DND-41 (cell line): Measurements from ENCODE around the gene PLEK.

Experiments
- CTCF ChIP-seq: IDR thresholded peaks from 2 replicates; pipeline ENCODE4 v1.5.1; 2012; ENCODE audit warnings: borderline replicate concordance, low read length, moderate library complexity, mild to moderate bottlenecking; ENCODE audit not compliant: poor library complexity, severe bottlenecking; ENCODE audit errors: extremely low read depth
- EZH2 ChIP-seq: IDR thresholded peaks from 3 replicates; pipeline ENCODE4 v1.6.1; 2012; ENCODE audit warnings: borderline replicate concordance, low read depth, mild to moderate bottlenecking, moderate library complexity, low read length, inconsistent platforms; ENCODE audit not compliant: severe bottlenecking

GRCh38 chr2:68404164-68404563, 39.1 kb downstream of the PLEK start:
- TF ChIP-seq CTCF = no peak
- no peak for TF ChIP-seq EZH2
